Upper lobe of right lung (tissue), 1 donor: Measurements from ENCODE around the gene TP73. TPM values are rescaled to one million over a fixed set of nuclear protein-coding genes. Genes with fewer than 3 reads are reported as not detected.

Experiments
- ATAC-seq: fragments of 200-7000 bp; cut with Tn5 transposase; one replicate; pipeline ENCODE4 v1.9.1; 2020; ENCODE audit warnings: mild to moderate bottlenecking, moderate library complexity
- DNase-seq: peaks from one replicate; pipeline ENCODE4 v3.0.0-alpha.2; 2020
- H3K27ac ChIP-seq: fragments of 200-600 bp; one replicate; pipeline ENCODE4 v1.8.0; 2022
- H3K27me3 ChIP-seq: fragments of 200-600 bp; one replicate; pipeline ENCODE4 v1.8.0; 2022; ENCODE audit warnings: mild to moderate bottlenecking
- H3K36me3 ChIP-seq: fragments of 200-600 bp; one replicate; pipeline ENCODE4 v1.8.0; 2022
- H3K4me1 ChIP-seq: fragments of 200-600 bp; one replicate; pipeline ENCODE4 v1.8.0; 2022
- H3K4me3 ChIP-seq: fragments of 200-600 bp; one replicate; pipeline ENCODE4 v1.8.0; 2022; ENCODE audit warnings: mild to moderate bottlenecking
- H3K9me3 ChIP-seq: fragments of 200-600 bp; one replicate; pipeline ENCODE4 v1.8.0; 2022
- CTCF ChIP-seq: fragments of 200-600 bp; IDR thresholded peaks from one replicate; pipeline ENCODE4 v1.8.0; 2022; ENCODE audit warnings: antibody characterized with exemption
- intact Hi-C: fragments of 100-400 bp; cut with DNase I; formaldehyde crosslinking; loops from one replicate; pipeline ENCODE4 v1.11.0; 2022
- total RNA-seq: library from RNA; stranded (reverse); fragmentation: NEBNext Ultra II Directional; extraction: Animal tissue kit (Norgen Biotek cat#: 25700); gene quantifications from one replicate; pipeline ENCODE4 v1.2.1, GENCODE V29; 2021
- donor health status: DM: no; HTN: yes; CAD: no; lungs with severe emphysema.

Gene TP73
- total RNA-seq, 1 donor from 2014 or later = 0.29 TPM

- Histone ChIP-seq H3K36me3 (no peaks in the 10 kb centered on the region), H3K27me3 (peaks cover 23% of the 10 kb centered on the region), H3K9me3 (no peaks in the 10 kb centered on the region), H3K4me1 (no peaks in the 10 kb centered on the region), H3K4me3 (no peak overlapping the region), H3K27ac (no peak overlapping the region)
- DNase-seq (no peak), ATAC-seq (no peak)
- no peak for TF ChIP-seq CTCF
- intact Hi-C loops = no loop called here
Observed at GRCh38 chr1:3753656-3754454, 101.5 kb downstream of the TP73 start.

GRCh38 chr1:3756394-3756793 is 104.1 kb downstream of the TP73 start:
- no peaks in the 10 kb centered on the region for H3K4me1 ChIP-seq
- intact Hi-C loops = no loop called here
- DNase-seq (no peak), ATAC-seq (no peak)
- H3K9me3 ChIP-seq = no peaks in the 10 kb centered on the region
- H3K4me3 ChIP-seq = no peak overlapping the region
- TF ChIP-seq CTCF = no peak
- H3K27ac ChIP-seq = no peak overlapping the region
- H3K36me3 ChIP-seq = no peaks in the 10 kb centered on the region
- H3K27me3 ChIP-seq = peaks cover 27% of the 10 kb centered on the region

GRCh38 chr1:3759164-3759563 is 106.8 kb downstream of the TP73 start:
- Histone ChIP-seq H3K27ac (no peak overlapping the region), H3K36me3 (no peaks in the 10 kb centered on the region), H3K4me3 (no peak overlapping the region), H3K9me3 (no peaks in the 10 kb centered on the region), H3K4me1 (no peaks in the 10 kb centered on the region), H3K27me3 (peaks cover 39% of the 10 kb centered on the region)
- DNase-seq (no peak), ATAC-seq (no peak)
- intact Hi-C loops = no loop called here
- TF ChIP-seq CTCF = no peak

- Histone ChIP-seq H3K4me1 (no peaks in the 10 kb centered on the region), H3K4me3 (no peak overlapping the region), H3K27ac (no peak overlapping the region), H3K9me3 (no peaks in the 10 kb centered on the region), H3K36me3 (no peaks in the 10 kb centered on the region), H3K27me3 (peaks cover 37% of the 10 kb centered on the region)
- intact Hi-C loops = no loop called here
- no peak for TF ChIP-seq CTCF
- ATAC-seq (no peak), DNase-seq (no peak)
Observed at GRCh38 chr1:3759796-3760195, 107.5 kb downstream of the TP73 start.

GRCh38 chr1:3761296-3762010 is 109.1 kb downstream of the TP73 start:
- Histone ChIP-seq H3K27me3 (peaks cover 20% of the 10 kb centered on the region), H3K27ac (no peak overlapping the region), H3K4me3 (no peak overlapping the region), H3K4me1 (no peaks in the 10 kb centered on the region), H3K9me3 (no peaks in the 10 kb centered on the region), H3K36me3 (no peaks in the 10 kb centered on the region)
- TF ChIP-seq CTCF = no peak
- ATAC-seq (no peak), DNase-seq (no peak)
- intact Hi-C loops = no loop called here
